Measurements from ENCODE around the gene CDH18.

CDH18 gene

GRCh38 chr5:19927919-19928318 is 60.1 kb downstream of the CDH18 start:
- DNase-seq: peak; percentile 83

GRCh38 chr5:19927170-19927569 is 60.8 kb downstream of the CDH18 start:
- peak; percentile 4 for DNase-seq

DNA sequence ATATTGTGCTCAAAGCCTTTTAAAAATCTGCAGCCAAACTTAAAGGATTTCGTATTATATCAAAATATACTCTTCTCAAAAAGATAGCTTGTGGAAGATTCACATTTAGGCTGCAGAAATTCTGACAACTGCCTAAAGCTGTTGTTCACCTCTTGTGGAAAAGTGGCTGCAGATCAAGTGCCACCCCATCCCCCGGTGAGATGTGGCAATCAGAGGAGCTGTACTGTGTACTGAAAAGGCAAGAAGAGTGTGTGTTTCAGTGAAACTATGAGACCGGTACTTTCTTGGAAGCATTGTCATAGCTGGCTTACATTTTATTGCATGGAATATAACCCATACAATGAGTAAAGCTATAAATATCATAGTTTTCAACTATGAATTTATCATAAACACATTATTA is 64.3 kb downstream of the CDH18 start:
- no peak for DNase-seq

GRCh38 chr5:19920761-19921160 is 67.2 kb downstream of the CDH18 start:
- no peak for DNase-seq

DNA sequence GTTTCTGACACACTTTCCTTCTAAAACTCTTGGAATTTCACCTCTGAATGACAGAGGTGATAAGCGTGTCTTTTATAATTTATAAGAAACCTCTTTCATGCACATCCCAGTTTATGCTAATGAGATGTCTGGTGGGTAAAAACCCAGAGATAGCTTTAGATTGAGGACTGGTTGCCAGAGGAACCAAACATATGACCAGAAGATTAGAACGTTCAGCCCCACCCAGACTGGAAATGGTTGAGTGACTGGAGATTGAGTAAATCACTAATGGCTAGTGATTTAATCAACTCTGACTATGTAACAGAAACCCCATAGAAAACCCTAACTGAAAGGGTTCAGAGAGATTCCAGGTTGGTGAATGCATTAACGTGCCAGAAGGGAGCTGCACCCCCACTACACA is 69.2 kb downstream of the CDH18 start:
- DNase-seq: no peak

- DNase-seq: no peak
Observed at GRCh38 chr5:19917588-19918122, 70.3 kb downstream of the CDH18 start.

DNA sequence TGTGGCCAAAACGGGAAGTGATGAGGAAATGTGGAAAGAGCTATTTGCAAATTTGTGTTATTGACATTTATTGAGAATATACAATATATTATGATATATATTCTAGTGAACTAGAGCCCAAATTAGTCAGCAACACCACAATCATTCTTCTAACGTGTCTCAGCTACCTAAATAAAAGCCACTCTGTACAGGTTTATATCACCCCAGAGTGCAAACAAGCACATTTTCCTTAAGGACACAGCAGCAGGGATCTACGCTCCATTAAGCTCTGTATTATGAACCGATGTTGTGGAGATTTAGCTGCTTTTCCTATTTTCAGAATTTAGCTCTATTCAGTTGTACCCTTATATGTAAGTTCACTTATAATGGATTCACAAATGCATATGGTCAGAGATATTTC is 77.9 kb downstream of the CDH18 start:
- DNase-seq: no peak

- no peak for DNase-seq
Observed at GRCh38 chr5:19904766-19905165, 83.2 kb downstream of the CDH18 start.

DNA sequence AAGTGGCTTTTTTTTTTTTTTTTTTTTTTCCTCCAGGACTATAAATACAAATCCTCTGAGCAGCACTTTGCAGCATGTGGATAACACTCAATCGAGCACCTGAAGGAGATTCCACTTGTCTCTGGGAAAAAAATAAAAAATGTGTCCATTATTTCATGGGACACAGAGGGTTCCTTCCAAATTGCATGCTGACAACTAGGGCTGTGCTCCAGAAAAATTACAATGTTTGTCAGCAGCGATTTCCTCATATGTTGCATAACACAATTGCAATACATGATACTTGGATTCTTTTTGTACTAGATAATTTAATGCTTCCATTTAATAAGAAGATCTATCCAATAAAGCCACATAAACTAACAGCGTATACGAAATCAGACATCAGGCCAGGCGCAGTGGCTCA is 84.4 kb downstream of the CDH18 start:
- no peak for DNase-seq

GRCh38 chr5:19902316-19902934 is 85.6 kb downstream of the CDH18 start:
- DNase-seq: no peak

DNA sequence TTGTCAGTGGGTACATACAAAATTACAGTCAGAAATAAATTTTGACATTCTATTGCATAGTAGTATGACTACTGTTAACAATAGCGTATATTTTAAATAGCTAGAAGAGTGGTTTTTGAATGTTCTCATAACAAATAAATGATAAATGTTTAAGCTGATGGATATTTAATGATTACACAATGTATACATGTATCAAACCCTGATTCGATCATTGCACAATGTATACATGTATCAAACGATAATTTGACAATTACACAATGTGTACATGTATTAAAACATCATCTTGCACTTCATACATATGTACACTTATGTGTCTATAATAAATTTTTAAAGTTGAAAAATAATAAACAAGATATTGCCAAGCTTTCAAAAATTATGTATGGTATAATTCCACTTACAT is 87.7 kb downstream of the CDH18 start:
- no peak for DNase-seq

- peak; percentile 19 for DNase-seq
Observed at GRCh38 chr5:19891658-19892057, 96.3 kb downstream of the CDH18 start.

DNA sequence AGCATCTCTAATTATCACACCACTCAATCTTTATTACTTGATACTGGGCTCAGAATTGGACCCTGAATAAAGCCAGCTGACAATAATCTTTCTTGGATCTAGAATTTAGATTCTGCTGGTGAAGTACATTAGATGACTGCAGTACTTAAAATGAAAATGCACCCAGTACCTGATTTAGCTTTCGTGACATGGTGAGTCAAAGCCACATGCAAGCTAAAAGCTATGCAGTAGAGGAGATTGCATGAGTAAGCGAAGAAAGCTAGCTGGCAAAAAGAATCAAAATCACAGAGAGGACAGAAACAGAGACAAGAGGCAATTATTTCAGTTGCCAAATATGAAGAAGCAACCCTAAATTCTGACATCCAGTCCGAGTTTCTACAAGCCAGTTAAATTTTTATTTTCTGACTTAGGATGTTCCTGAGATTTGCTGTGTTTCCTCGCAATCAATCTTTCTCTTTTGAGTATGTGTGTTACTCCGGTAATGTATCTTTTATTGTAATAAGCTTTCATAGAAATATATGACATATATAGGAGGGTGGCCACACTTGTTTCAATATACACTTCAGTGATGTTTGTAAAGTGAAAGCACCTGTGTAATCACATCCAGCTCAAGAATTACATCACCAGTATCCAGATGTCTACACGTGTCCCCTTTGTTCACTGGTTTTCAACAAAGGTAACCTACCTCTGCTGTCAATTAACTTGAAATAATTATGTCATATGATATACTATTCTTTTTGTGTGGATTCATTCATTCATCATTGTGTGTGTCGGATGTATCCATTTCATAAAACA is 101.7 kb downstream of the CDH18 start:
- DNase-seq: peak; percentile 90

- DNase-seq: peak; percentile 14
Observed at GRCh38 chr5:19885040-19885824, 102.8 kb downstream of the CDH18 start.

GRCh38 chr5:19880859-19881436 is 107.1 kb downstream of the CDH18 start:
- peak; percentile 95 for DNase-seq

GRCh38 chr5:19880458-19880857 is 107.5 kb downstream of the CDH18 start:
- peak; percentile 58 for DNase-seq

DNA sequence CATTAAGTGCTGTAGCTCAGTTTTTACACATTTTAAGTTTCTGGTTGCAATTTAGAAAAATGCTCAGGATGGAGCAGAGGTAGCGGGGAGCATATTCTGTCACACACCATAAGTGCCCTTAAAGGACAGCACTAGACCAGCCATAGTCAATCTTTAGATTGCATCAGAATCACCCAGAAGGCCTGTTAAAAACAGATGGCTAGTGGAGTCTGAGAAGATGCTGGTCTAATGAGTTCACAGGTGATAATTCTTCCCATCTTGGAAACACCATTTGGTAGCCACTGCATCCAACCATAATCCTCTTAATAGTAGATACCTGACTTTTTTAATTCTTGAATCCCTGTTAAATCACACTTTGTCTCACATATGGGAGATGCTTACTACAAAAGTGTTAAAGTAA is 113.2 kb downstream of the CDH18 start:
- no peak for DNase-seq

GRCh38 chr5:19866090-19866450 is 121.9 kb downstream of the CDH18 start:
- DNase-seq: peak; percentile 53

- DNase-seq: peak; percentile 6
Observed at GRCh38 chr5:19865336-19866089, 122.5 kb downstream of the CDH18 start.

DNA sequence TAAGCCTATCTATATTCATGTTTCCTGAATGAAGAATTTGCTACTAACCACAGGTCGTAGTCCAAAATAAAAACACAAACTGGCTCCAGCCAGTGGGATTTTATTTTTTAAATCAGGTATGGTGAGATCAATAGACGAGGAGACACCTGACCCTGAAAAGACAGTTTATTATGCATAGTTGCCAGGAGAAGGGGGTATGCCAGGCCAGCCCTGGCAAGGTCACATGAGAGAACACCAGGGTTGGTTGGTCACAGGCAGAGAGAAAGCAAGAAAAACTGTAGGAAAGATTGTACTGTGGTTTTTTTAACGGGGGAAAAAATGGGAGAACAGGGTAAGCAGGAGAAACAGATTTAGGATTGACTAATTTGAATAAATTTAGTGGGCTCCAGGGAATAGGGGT is 125.3 kb downstream of the CDH18 start:
- no peak for DNase-seq

- no peak for DNase-seq
Observed at GRCh38 chr5:19859020-19859419, 129.0 kb downstream of the CDH18 start.

DNA sequence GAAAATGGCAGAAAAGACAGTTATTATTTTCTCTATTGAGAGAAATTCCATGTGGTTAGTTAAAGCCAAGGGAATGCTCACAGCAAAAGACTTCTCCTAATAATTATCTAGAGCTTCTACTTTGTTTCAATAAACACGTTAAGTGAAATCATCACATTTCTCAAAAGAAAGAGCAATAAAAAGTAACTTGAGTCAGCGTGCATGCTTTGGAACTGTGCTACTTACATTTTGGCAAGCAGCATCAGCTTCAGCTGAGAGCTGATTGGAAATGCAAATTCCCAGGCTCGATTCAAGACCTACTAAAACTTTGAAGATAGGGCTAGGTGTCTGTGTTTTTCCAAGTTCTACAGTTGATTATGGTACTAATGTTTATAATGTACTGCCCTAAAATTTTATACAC is 132.1 kb downstream of the CDH18 start:
- peak; percentile 43 for DNase-seq

GRCh38 chr5:19855453-19855852 is 132.5 kb downstream of the CDH18 start:
- DNase-seq: peak; percentile 84

All from NCI-H69 (cell line).